Erythroblast (primary cell): ENCODE data around the gene FAM25C.
"Not testable (repeated sequence)": the region's sequence is repeated elsewhere in the genome, so short reads cannot be mapped to it uniquely, and the experiment has no call there.

Source experiments
- GATA1 ChIP-seq: IDR thresholded peaks from 2 replicates; pipeline ENCODE4 v1.6.1; 2011; ENCODE audit warnings: low read depth, mild to moderate bottlenecking, control low read depth, low read length, moderate library complexity
- POLR2A ChIP-seq: IDR thresholded peaks from 2 replicates; pipeline ENCODE4 v1.6.1; 2011; ENCODE audit warnings: mild to moderate bottlenecking, low read length

DNA sequence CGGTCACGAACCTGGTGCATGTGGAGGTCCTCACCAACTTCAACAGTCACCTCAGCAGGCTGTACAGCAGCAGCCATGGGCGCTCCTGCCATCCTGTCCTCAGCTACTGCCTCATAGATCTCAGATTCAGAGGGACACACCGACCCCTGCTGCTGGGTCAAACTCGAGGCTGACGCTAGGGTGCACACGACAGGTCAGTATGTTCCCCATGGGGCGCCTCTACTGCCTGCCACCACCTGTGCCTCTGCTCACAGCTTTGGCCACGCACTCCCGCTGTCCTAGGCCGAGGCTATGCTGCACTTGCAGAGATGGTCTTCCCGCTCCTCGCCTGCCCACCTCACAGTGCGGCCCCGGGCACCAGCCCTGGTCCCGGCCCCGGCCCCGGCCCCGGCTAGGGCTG, 31.8 kb upstream of the FAM25C start:
- not testable (repeated sequence) for TF ChIP-seq POLR2A, GATA1
